HUES48 (cell line): ENCODE data around the gene LRCOL1.

ENCODE experiments used
- H3K27ac ChIP-seq: one replicate; pipeline ENCODE4 v1.7.0; 2013; ENCODE audit warnings: low read depth, low read length, inconsistent platforms
- H3K27me3 ChIP-seq: 2 replicates; pipeline ENCODE4 v1.6.1; 2013; ENCODE audit warnings: mild to moderate bottlenecking, low read length; ENCODE audit not compliant: control insufficient read depth, insufficient read depth
- H3K36me3 ChIP-seq: 2 replicates; pipeline ENCODE4 v1.6.1; 2013; ENCODE audit warnings: low read length; ENCODE audit not compliant: control insufficient read depth, insufficient read depth
- H3K4me1 ChIP-seq: 2 replicates; pipeline ENCODE4 v1.6.1; 2013; ENCODE audit warnings: mild to moderate bottlenecking, low read length; ENCODE audit not compliant: control insufficient read depth, insufficient read depth
- H3K4me3 ChIP-seq: 2 replicates; pipeline ENCODE4 v1.5.1; 2013; ENCODE audit warnings: mild to moderate bottlenecking, low read depth, low read length
- H3K9ac ChIP-seq: 2 replicates; pipeline ENCODE4 v1.6.1; 2013; ENCODE audit warnings: mild to moderate bottlenecking, low read depth, low read length, moderate library complexity
- H3K9me3 ChIP-seq: 2 replicates; pipeline ENCODE4 v1.6.1; 2013; ENCODE audit warnings: low read length; ENCODE audit not compliant: control insufficient read depth, insufficient read depth

LRCOL1 gene

GRCh38 chr12:132578118-132578517 lies 32.3 kb downstream of the LRCOL1 start:
- Histone ChIP-seq H3K27me3 (peaks cover 8% of the 10 kb centered on the region; the same call in 1 of the 2 replicates), H3K27ac (no peak overlapping the region), H3K9me3 (no peaks in the 10 kb centered on the region), H3K4me1 (no peaks in the 10 kb centered on the region), H3K4me3 (no peak overlapping the region), H3K9ac (no peak overlapping the region), H3K36me3 (peaks cover 46% of the 10 kb centered on the region)

- H3K36me3 ChIP-seq, result peaks cover 52% of the 10 kb centered on the region
- no peaks in the 10 kb centered on the region for H3K9me3 ChIP-seq
- 0 out of 2 replicates have a peak, but pooled peaks cover under 1% of the 10 kb centered on the region for H3K27me3 ChIP-seq
- no peak overlapping the region for H3K9ac ChIP-seq
- no peaks in the 10 kb centered on the region for H3K4me1 ChIP-seq
- H3K4me3 ChIP-seq, result no peak overlapping the region
- no peak overlapping the region for H3K27ac ChIP-seq
These were observed 33.0 kb downstream of the LRCOL1 start for GRCh38 chr12:132577191-132577920.

- Histone ChIP-seq H3K27me3 (no peaks in the 10 kb centered on the region), H3K36me3 (peaks cover 52% of the 10 kb centered on the region), H3K9ac (no peak overlapping the region)
These were observed 33.7 kb downstream of the LRCOL1 start for GRCh38 chr12:132576701-132577100.

GRCh38 chr12:132575661-132576060 lies 34.7 kb downstream of the LRCOL1 start:
- Histone ChIP-seq H3K36me3 (peaks cover 58% of the 10 kb centered on the region), H3K27me3 (no peaks in the 10 kb centered on the region), H3K27ac (no peak overlapping the region), H3K4me1 (no peaks in the 10 kb centered on the region), H3K4me3 (no peak overlapping the region), H3K9me3 (no peaks in the 10 kb centered on the region), H3K9ac (no peak overlapping the region)

More at GRCh38 chr12:132576701-132577100, 33.7 kb downstream of the LRCOL1 start:
- no peaks in the 10 kb centered on the region for H3K4me1 ChIP-seq
- no peak overlapping the region for H3K27ac ChIP-seq
- no peak overlapping the region for H3K4me3 ChIP-seq
- no peaks in the 10 kb centered on the region for H3K9me3 ChIP-seq

- Histone ChIP-seq H3K27me3 (no peaks in the 10 kb centered on the region), H3K9ac (no peak overlapping the region), H3K36me3 (peaks cover 62% of the 10 kb centered on the region), H3K27ac (no peak overlapping the region), H3K9me3 (no peaks in the 10 kb centered on the region), H3K4me1 (no peaks in the 10 kb centered on the region), H3K4me3 (no peak overlapping the region)
These were observed 35.9 kb downstream of the LRCOL1 start for GRCh38 chr12:132574271-132574996.

- no peak overlapping the region for H3K4me3 ChIP-seq
- H3K4me1 ChIP-seq, result no peaks in the 10 kb centered on the region
- no peaks in the 10 kb centered on the region for H3K27me3 ChIP-seq
- no peak overlapping the region for H3K27ac ChIP-seq
- no peaks in the 10 kb centered on the region for H3K9me3 ChIP-seq
- H3K9ac ChIP-seq, result no peak overlapping the region
- peaks cover 58% of the 10 kb centered on the region for H3K36me3 ChIP-seq
These were observed 37.3 kb downstream of the LRCOL1 start for GRCh38 chr12:132572801-132573760.

- no peak overlapping the region for H3K27ac ChIP-seq
- no peaks in the 10 kb centered on the region for H3K27me3 ChIP-seq
- H3K4me3 ChIP-seq, result no peak overlapping the region
- H3K9me3 ChIP-seq, result no peaks in the 10 kb centered on the region
- no peaks in the 10 kb centered on the region for H3K4me1 ChIP-seq
- H3K36me3 ChIP-seq, result peaks cover 61% of the 10 kb centered on the region
- H3K9ac ChIP-seq, result no peak overlapping the region
These were observed 38.3 kb downstream of the LRCOL1 start for GRCh38 chr12:132572106-132572505.

GRCh38 chr12:132571598-132571997 lies 38.8 kb downstream of the LRCOL1 start:
- H3K4me1 ChIP-seq, result no peaks in the 10 kb centered on the region
- no peaks in the 10 kb centered on the region for H3K27me3 ChIP-seq
- H3K27ac ChIP-seq, result no peak overlapping the region
- peaks cover 57% of the 10 kb centered on the region for H3K36me3 ChIP-seq
- no peak overlapping the region for H3K4me3 ChIP-seq
- H3K9me3 ChIP-seq, result no peaks in the 10 kb centered on the region
- H3K9ac ChIP-seq, result no peak overlapping the region

GRCh38 chr12:132571051-132571450 lies 39.3 kb downstream of the LRCOL1 start:
- Histone ChIP-seq H3K4me1 (no peaks in the 10 kb centered on the region), H3K9ac (no peak overlapping the region), H3K27me3 (no peaks in the 10 kb centered on the region), H3K36me3 (peaks cover 60% of the 10 kb centered on the region), H3K4me3 (no peak overlapping the region), H3K27ac (no peak overlapping the region), H3K9me3 (no peaks in the 10 kb centered on the region)

- Histone ChIP-seq H3K4me1 (no peaks in the 10 kb centered on the region), H3K27me3 (no peaks in the 10 kb centered on the region), H3K36me3 (peaks cover 59% of the 10 kb centered on the region), H3K9me3 (no peaks in the 10 kb centered on the region), H3K27ac (no peak overlapping the region), H3K4me3 (no peak overlapping the region), H3K9ac (no peak overlapping the region)
These were observed 39.7 kb downstream of the LRCOL1 start for GRCh38 chr12:132570635-132571034.
